Activated naive CD8-positive, alpha-beta T cell treated with anti-CD3 and anti-CD28 coated beads, Interleukin-2, amount 10 ng/mL, durations not matched to agents 7 days and 5 days (primary cell): ENCODE results near the gene SHROOM4. TPM values are rescaled to one million over a fixed set of nuclear protein-coding genes. Genes with fewer than 3 reads are reported as not detected.

Experiments
- total RNA-seq, 2 experiments: library from RNA; stranded (reverse); gene quantifications; one replicate each; pipeline ENCODE4 v1.2.3, GENCODE V29; 2021

The SHROOM4 gene
- total RNA-seq, 2 experiments from 2014 or later, result not detected

Other genes with a start within 250 kb of the SHROOM4 start
- gene BMP15, start 96.5 kb upstream of the SHROOM4 start, total RNA-seq, result not detected